ENCODE results near the gene CHN2. TPM values are rescaled to one million over a fixed set of nuclear protein-coding genes. Genes with fewer than 3 reads are reported as not detected.

Gene CHN2
- total RNA-seq, 1 experiment from 2014 or later, result 18.8 TPM

DNA sequence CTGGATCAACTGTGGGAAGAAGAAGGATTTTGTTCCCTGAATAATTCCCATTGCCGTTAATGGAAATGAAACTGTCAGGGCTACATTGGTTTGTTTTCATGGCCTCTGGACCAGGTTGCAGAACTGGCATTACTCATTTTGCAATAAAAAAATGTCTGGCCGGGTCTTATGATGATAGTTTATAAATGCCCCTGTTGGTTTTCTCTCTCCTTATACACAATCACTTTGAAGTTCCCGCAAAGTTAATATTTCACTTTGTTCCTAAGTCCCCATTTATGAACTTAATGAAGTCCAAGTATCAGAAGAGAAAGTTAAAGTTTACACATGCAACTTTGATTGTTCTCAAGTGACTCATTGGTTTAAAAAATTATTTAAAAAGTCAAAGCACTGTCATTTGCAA is 218.3 kb downstream of the CHN2 start:
- intact Hi-C loops (cut with micrococcal nuclease; ENCODE audit: unreplicated experiment), result no loop called here
- Mint-ChIP-seq H3K4me1 (ENCODE audit: low read depth, unreplicated experiment) (peaks cover 14% of the 10 kb centered on the region), H3K27ac (ENCODE audit: unreplicated experiment) (no peak overlapping the region), H3K36me3 (ENCODE audit: insufficient read depth, unreplicated experiment) (no peaks in the 10 kb centered on the region), H3K27me3 (ENCODE audit: insufficient read depth, unreplicated experiment) (no peaks in the 10 kb centered on the region), H3K4me3 (ENCODE audit: unreplicated experiment) (no peak overlapping the region), H3K9me3 (ENCODE audit: unreplicated experiment) (no peaks in the 10 kb centered on the region)
- Histone ChIP-seq H3K27me3 (replicated peaks; ENCODE audit: control insufficient read depth, insufficient read depth, low read length) (no peaks in the 10 kb centered on the region), H3K36me3 (ENCODE audit: control insufficient read depth, insufficient read depth, low read length) (no peaks in the 10 kb centered on the region), H3K4me3 (ENCODE audit: low read depth, low read length) (no peak overlapping the region), H3K9me3 (no peaks in the 10 kb centered on the region), H3K4me1 (peaks cover 12% of the 10 kb centered on the region)
- POLR2A ChIA-PET, result no interaction called here
- CTCF ChIA-PET, result no interaction called here
- BruUV-seq (replicated peaks), result no TSS peak
- no peak for DNase-seq
- TF ChIP-seq, protein P1, sequence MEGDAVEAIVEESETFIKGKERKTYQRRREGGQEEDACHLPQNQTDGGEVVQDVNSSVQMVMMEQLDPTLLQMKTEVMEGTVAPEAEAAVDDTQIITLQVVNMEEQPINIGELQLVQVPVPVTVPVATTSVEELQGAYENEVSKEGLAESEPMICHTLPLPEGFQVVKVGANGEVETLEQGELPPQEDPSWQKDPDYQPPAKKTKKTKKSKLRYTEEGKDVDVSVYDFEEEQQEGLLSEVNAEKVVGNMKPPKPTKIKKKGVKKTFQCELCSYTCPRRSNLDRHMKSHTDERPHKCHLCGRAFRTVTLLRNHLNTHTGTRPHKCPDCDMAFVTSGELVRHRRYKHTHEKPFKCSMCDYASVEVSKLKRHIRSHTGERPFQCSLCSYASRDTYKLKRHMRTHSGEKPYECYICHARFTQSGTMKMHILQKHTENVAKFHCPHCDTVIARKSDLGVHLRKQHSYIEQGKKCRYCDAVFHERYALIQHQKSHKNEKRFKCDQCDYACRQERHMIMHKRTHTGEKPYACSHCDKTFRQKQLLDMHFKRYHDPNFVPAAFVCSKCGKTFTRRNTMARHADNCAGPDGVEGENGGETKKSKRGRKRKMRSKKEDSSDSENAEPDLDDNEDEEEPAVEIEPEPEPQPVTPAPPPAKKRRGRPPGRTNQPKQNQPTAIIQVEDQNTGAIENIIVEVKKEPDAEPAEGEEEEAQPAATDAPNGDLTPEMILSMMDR (IDR thresholded peaks at IDR 0.05; ENCODE audit: insufficient read depth in 1 of 2, low read depth in 1 of 2, low read length in 1 of 2, severe bottlenecking in 1 of 2, unreplicated experiment in 1 of 2), result no peak

DNA sequence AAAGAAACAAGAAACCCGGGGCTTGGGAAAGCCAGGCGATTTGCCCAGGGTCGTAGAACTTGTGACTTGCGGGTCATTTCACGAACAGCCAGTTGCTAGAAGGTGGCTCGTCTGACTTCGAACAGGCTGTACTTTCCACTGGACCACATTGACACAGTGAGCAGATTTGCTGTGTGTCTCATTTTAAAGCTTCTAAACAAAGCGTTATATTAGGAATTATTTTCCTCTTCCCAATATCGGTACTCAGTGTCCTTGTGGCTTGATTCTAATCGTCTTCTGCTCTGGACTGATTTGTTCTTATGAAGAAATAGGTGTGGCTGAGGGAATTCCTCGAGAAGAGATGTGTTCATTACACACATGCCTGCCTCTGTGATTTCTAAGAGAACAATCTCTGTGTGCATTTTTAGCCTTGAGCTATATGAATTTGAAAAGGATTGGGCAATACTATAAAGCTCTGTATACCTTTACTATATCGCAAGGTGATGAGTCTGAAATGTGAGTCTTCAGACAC is 219.1 kb downstream of the CHN2 start:
- H3K4me3 ChIP-seq (ENCODE audit: low read depth, low read length), result no peak overlapping the region
- H3K4me1 Mint-ChIP-seq (ENCODE audit: low read depth, unreplicated experiment), result peaks cover 14% of the 10 kb centered on the region
- no peaks in the 10 kb centered on the region for H3K36me3 Mint-ChIP-seq (ENCODE audit: insufficient read depth, unreplicated experiment)
- H3K27me3 ChIP-seq (replicated peaks; ENCODE audit: control insufficient read depth, insufficient read depth, low read length), result no peaks in the 10 kb centered on the region
- no peak overlapping the region for H3K4me3 Mint-ChIP-seq (ENCODE audit: unreplicated experiment)
- no peaks in the 10 kb centered on the region for H3K9me3 ChIP-seq
- DNase-seq, result no peak
- ChIA-PET CTCF (interaction anchor here (1.0 to 1.4 kb wide), 2 partner anchors 487 to 492 kb away, joined by 4 read pairs; no protein-coding TSS in a partner anchor), POLR2A (no interaction called here)
- H3K27ac Mint-ChIP-seq (ENCODE audit: unreplicated experiment), result no peak overlapping the region
- no peaks in the 10 kb centered on the region for H3K36me3 ChIP-seq (ENCODE audit: control insufficient read depth, insufficient read depth, low read length)
- no TSS peak for BruUV-seq (replicated peaks)
- TF ChIP-seq, protein P1 (IDR thresholded peaks at IDR 0.05; ENCODE audit: insufficient read depth in 1 of 2, low read depth in 1 of 2, low read length in 1 of 2, severe bottlenecking in 1 of 2, unreplicated experiment in 1 of 2), result no peak
- H3K9me3 Mint-ChIP-seq (ENCODE audit: unreplicated experiment), result no peaks in the 10 kb centered on the region
- peaks cover 12% of the 10 kb centered on the region for H3K4me1 ChIP-seq
- H3K27me3 Mint-ChIP-seq (ENCODE audit: insufficient read depth, unreplicated experiment), result no peaks in the 10 kb centered on the region
- intact Hi-C loops (cut with micrococcal nuclease; ENCODE audit: unreplicated experiment), result no loop called here

DNA sequence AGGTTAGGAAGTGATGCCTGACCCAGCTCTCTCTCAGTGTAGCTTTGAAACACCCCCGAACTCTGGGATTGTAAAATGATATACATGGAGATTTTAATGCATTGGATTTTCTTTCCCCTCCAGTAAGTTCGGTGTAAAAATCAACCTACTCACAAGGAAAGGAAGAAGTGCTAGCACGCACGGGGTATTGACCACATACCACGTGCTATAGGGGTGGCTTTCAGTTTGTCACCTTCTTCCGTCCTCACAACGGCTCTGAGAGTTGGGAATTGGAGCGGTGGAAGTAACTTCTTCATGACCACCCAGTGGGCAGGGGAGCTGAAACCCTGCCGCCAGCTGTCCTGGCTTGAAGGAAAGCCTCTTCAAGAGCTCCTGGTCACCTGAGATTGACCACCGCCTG is 219.6 kb downstream of the CHN2 start:
- intact Hi-C loops (cut with micrococcal nuclease; ENCODE audit: unreplicated experiment), result no loop called here
- peaks cover 12% of the 10 kb centered on the region for H3K4me1 ChIP-seq

More for the DNA sequence above, 219.6 kb downstream of the CHN2 start:
- H3K27me3 ChIP-seq (replicated peaks; ENCODE audit: control insufficient read depth, insufficient read depth, low read length), result no peaks in the 10 kb centered on the region
- no peak for DNase-seq
- no TSS peak for BruUV-seq (replicated peaks)
- POLR2A ChIA-PET, result no interaction called here
- no peaks in the 10 kb centered on the region for H3K9me3 ChIP-seq
- H3K36me3 ChIP-seq (ENCODE audit: control insufficient read depth, insufficient read depth, low read length), result no peaks in the 10 kb centered on the region
- TF ChIP-seq, protein P1 (IDR thresholded peaks at IDR 0.05; ENCODE audit: insufficient read depth in 1 of 2, low read depth in 1 of 2, low read length in 1 of 2, severe bottlenecking in 1 of 2, unreplicated experiment in 1 of 2), result no peak
- Mint-ChIP-seq H3K9me3 (ENCODE audit: unreplicated experiment) (no peaks in the 10 kb centered on the region), H3K36me3 (ENCODE audit: insufficient read depth, unreplicated experiment) (no peaks in the 10 kb centered on the region), H3K4me3 (ENCODE audit: unreplicated experiment) (no peak overlapping the region), H3K4me1 (ENCODE audit: low read depth, unreplicated experiment) (peaks cover 14% of the 10 kb centered on the region), H3K27me3 (ENCODE audit: insufficient read depth, unreplicated experiment) (no peaks in the 10 kb centered on the region), H3K27ac (ENCODE audit: unreplicated experiment) (no peak overlapping the region)
- H3K4me3 ChIP-seq (ENCODE audit: low read depth, low read length), result no peak overlapping the region
- CTCF ChIA-PET, result interaction anchor here (1.0 to 1.4 kb wide), 2 partner anchors 487 to 492 kb away, joined by 4 read pairs; no protein-coding TSS in a partner anchor

Measured in Caco-2 (cell line).